GM21390 (cell line): ENCODE results near the gene RNASE8.
"Not testable (repeated sequence)": the region's sequence is repeated elsewhere in the genome, so short reads cannot be mapped to it uniquely, and the experiment has no call there.

Source experiments
- ATAC-seq: cut with Tn5 transposase; IDR thresholded peaks from one replicate; pipeline ENCODE4 v1.9.1; 2021; ENCODE audit not compliant: unreplicated experiment

RNASE8 gene

GRCh38 chr14:21029917-21030316, 27.7 kb upstream of the RNASE8 start, which contains the start of gene TPPP2:
TPPP2 (plus strand) TSS chr14:21030217; CDS start chr14:21030582, 365 bp downstream.
- no peak for ATAC-seq

GRCh38 chr14:21030531-21030930, 27.1 kb upstream of the RNASE8 start:
- ATAC-seq = no peak

GRCh38 chr14:21032326-21033132, 25.1 kb upstream of the RNASE8 start:
- ATAC-seq = no peak

GRCh38 chr14:21033133-21033698, 24.4 kb upstream of the RNASE8 start:
- no peak for ATAC-seq

GRCh38 chr14:21034707-21035106, 22.9 kb upstream of the RNASE8 start, which contains the start of gene RNASE13:
RNASE13 (minus strand) TSS chr14:21034807; CDS start chr14:21034288, 519 bp downstream.
- ATAC-seq = no peak

- no peak for ATAC-seq
Observed at GRCh38 chr14:21036751-21037150, 20.9 kb upstream of the RNASE8 start.

GRCh38 chr14:21037156-21037555, 20.5 kb upstream of the RNASE8 start:
- no peak for ATAC-seq

GRCh38 chr14:21038441-21039422, 18.9 kb upstream of the RNASE8 start:
- no peak for ATAC-seq

GRCh38 chr14:21039585-21040369, 17.8 kb upstream of the RNASE8 start:
- ATAC-seq = no peak

- ATAC-seq = no peak
Observed at GRCh38 chr14:21040370-21040925, 17.2 kb upstream of the RNASE8 start.

GRCh38 chr14:21040941-21041340, 16.7 kb upstream of the RNASE8 start:
- ATAC-seq = not testable (repeated sequence)

GRCh38 chr14:21041676-21042433, 15.8 kb upstream of the RNASE8 start, which contains the start of gene RNASE7:
RNASE7 (plus strand) TSS chr14:21042362; CDS start chr14:21042993, 631 bp downstream.
- no peak for ATAC-seq

- no peak for ATAC-seq
Observed at GRCh38 chr14:21042918-21043317, 14.7 kb upstream of the RNASE8 start.

- ATAC-seq = no peak
Observed at GRCh38 chr14:21043387-21043973, 14.1 kb upstream of the RNASE8 start.

- ATAC-seq = no peak
Observed at GRCh38 chr14:21043974-21044618, 13.5 kb upstream of the RNASE8 start.

- no peak for ATAC-seq
Observed at GRCh38 chr14:21047378-21047781, 10.2 kb upstream of the RNASE8 start.

GRCh38 chr14:21048638-21049037, 9.0 kb upstream of the RNASE8 start:
- ATAC-seq = no peak

GRCh38 chr14:21049271-21049673, 8.3 kb upstream of the RNASE8 start:
- ATAC-seq = no peak
